Heart left ventricle (tissue), 16 donors: Measurements from ENCODE around the gene CDH13. TPM values are rescaled to one million over a fixed set of nuclear protein-coding genes. Genes with fewer than 3 reads are reported as not detected.

Experiments used
- ATAC-seq, 4 donors: fragments of 200-7000 bp; cut with Tn5 transposase; one replicate each; pipeline ENCODE4 v1.9.1; 2020 to 2022; ENCODE audit warnings: moderate library complexity in 4 of 4, mild to moderate bottlenecking in 3 of 4, moderate number of reproducible peaks in 1 of 4
- DNase-seq, 5 donors: peaks; one replicate each; pipeline ENCODE4 v3.0.0-alpha.2; 2020
- H3K27ac ChIP-seq, 12 donors: fragments of 200-600 bp; sonication (generic) in 4 of 12; one replicate each; pipeline versions ENCODE4 v1.5.0 to v1.8.0; 2016 to 2022; ENCODE audit warnings: mild to moderate bottlenecking in 2 of 12
- H3K27me3 ChIP-seq, 9 donors: fragments of 200-600 bp; sonication (generic) in 2 of 9; one replicate each; pipeline versions ENCODE4 v1.5.1 to v1.8.0; 2016 to 2022; ENCODE audit warnings: mild to moderate bottlenecking in 3 of 9
- H3K36me3 ChIP-seq, 9 donors: fragments of 200-600 bp; sonication (generic) in 2 of 9; one replicate each; pipeline versions ENCODE4 v1.5.0 to v1.8.0; 2018 to 2022; ENCODE audit warnings: mild to moderate bottlenecking in 2 of 9
- H3K4me1 ChIP-seq, 12 donors: fragments of 200-600 bp; sonication (generic) in 4 of 12; one replicate each; pipeline versions ENCODE4 v1.5.0 to v1.8.0; 2016 to 2022; ENCODE audit warnings: mild to moderate bottlenecking in 3 of 12
- H3K4me3 ChIP-seq, 12 donors: fragments of 200-600 bp; sonication (generic) in 4 of 12; one replicate each; pipeline versions ENCODE4 v1.5.0 to v1.8.0; 2017 to 2022; ENCODE audit warnings: mild to moderate bottlenecking in 9 of 12, moderate library complexity in 4 of 12
- H3K9me3 ChIP-seq, 12 donors: fragments of 200-600 bp; sonication (generic) in 4 of 12; one replicate each; pipeline versions ENCODE4 v1.5.0 to v1.8.0; 2016 to 2022; ENCODE audit warnings: mild to moderate bottlenecking in 1 of 12
- POLR2A ChIP-seq, 2 donors: fragments of 450-650 bp; IDR thresholded peaks; one replicate each; pipeline ENCODE4 v1.6.1; 2017; ENCODE audit warnings: antibody characterized with exemption in 2 of 2, mild to moderate bottlenecking in 2 of 2, moderate library complexity in 2 of 2
- WGBS, 4 donors: extraction: QIAGEN DNeasy Blood & Tissue Kit in 2 of 4; methylation state at CpG; one replicate each; pipeline versions ENCODE4 v1.1.5 to v1.1.7; 2013 to 2018; 5-methylcytosine and 5-hydroxymethylcytosine counted together
- intact Hi-C, 10 donors: fragments of 100-400 bp; cut with DNase I; formaldehyde crosslinking; loops; one replicate each; pipeline versions ENCODE4 v1.11.1 to v1.14.2; 2022
- polyA plus RNA-seq, 2 donors: library from polyadenylated mRNA; stranded (reverse); fragments of 200-250 nt; gene quantifications; one replicate each; pipeline ENCODE4 v1.2.3, GENCODE V29; 2013
- total RNA-seq, 9 donors: library from RNA; depleted of rRNA in 2 of 9; stranded (reverse); fragments of >200 nt in 2 of 9; fragmentation: NEBNext Ultra II Directional in 3 of 9; extraction: Animal tissue kit (Norgen Biotek cat#: 25700) in 3 of 9; gene quantifications; one replicate each; pipeline versions ENCODE4 v1.1.0 to v1.2.4, GENCODE V29; 2016 to 2023
- TF ChIP-seq, protein P1 (sequence below), 12 donors: fragments of 200-600 bp; sonication (generic) in 4 of 12; IDR thresholded peaks; one replicate each; pipeline versions ENCODE4 v1.5.0 to v1.8.0; 2018 to 2022; ENCODE audit warnings: antibody characterized with exemption in 12 of 12, mild to moderate bottlenecking in 5 of 12
- donor health status: ischemic (EF 13 %, LVEDD 7.1; RV severe dilation, severe dysfunction).
- donor health status: healthy with polysubstance abuse.
- donor health status: DM: no; HTN: yes; CAD: no.
- donor health status: DM: no; HTN: no; CAD: no.
- donor health status: ischemic (EF 25% LVEDD 6.9; RV normal size, moderate dysfunction).
- donor health status: ischemic (EF 25% LVEDD 5.7; RV mildly dilated, moderate dysfunction).
- donor health status: healthy.
- donor health status: DM: yes; HTN: yes; CAD: no.
- donor health status: ischemic (EF 35%, LVEDD 5.7; RV mildly dilated, moderate dysfunction).
- donor health status: nonischemic (EF 11% LVEDD 7.7; RV severe dilation, severe dysfunction).
- donor health status: DM: yes; HTN: yes; CAD: no.
- donor health status: PGD.
- donor health status: ischemic (EF 29% LVEDD 5.4; RV normal size, mild dysfunction).
- donor health status: nonischemic (EF 23%, LVEDD 6.1; RV moderate dilation, normal function).

CDH13 gene
- total and polyA plus RNA-seq, 11 donors, result 15.0 to 172 (median 137) TPM

DNA sequence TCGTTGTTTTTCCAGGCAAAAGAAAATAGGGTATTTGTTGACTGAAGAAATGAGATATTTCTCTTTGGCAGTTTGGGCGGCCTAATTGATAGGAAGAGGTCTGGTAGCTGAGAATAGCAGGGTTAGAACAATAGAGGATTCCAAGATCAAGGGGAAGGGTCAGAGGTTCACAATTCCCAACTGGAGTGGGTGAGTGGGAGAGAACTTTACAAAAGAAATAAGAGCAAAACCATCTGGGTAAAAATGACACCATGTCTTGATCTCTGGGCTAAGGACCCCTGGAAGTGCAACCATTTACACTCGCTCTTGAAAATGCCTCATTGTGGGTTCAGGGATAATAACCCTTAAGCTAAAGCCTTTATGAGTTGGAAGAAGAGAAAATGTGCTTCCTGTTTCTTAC, 180.5 kb downstream of the CDH13 start:
- H3K36me3 ChIP-seq, result no peaks in the 10 kb centered on the region
- no peaks in the 10 kb centered on the region for H3K27me3 ChIP-seq
- no peak for TF ChIP-seq POLR2A (IDR thresholded peaks at IDR 0.05)
- TF ChIP-seq, protein P1, sequence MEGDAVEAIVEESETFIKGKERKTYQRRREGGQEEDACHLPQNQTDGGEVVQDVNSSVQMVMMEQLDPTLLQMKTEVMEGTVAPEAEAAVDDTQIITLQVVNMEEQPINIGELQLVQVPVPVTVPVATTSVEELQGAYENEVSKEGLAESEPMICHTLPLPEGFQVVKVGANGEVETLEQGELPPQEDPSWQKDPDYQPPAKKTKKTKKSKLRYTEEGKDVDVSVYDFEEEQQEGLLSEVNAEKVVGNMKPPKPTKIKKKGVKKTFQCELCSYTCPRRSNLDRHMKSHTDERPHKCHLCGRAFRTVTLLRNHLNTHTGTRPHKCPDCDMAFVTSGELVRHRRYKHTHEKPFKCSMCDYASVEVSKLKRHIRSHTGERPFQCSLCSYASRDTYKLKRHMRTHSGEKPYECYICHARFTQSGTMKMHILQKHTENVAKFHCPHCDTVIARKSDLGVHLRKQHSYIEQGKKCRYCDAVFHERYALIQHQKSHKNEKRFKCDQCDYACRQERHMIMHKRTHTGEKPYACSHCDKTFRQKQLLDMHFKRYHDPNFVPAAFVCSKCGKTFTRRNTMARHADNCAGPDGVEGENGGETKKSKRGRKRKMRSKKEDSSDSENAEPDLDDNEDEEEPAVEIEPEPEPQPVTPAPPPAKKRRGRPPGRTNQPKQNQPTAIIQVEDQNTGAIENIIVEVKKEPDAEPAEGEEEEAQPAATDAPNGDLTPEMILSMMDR (IDR thresholded peaks at IDR 0.05), result no peak
- intact Hi-C loops, result no loop called here
- H3K4me1 ChIP-seq, result peaks cover 0 to 21% (median 7%) of the 10 kb centered on the region in 12 donors
- no peaks in the 10 kb centered on the region for H3K9me3 ChIP-seq
- H3K27ac ChIP-seq, result no peak overlapping the region
- no peak overlapping the region for H3K4me3 ChIP-seq
- DNase-seq (no peak), ATAC-seq (no peak)
- 59 to 72% (median 65%) methylated on average over 3 of the region's 3 CpGs for WGBS, 4 donors

GRCh38 chr16:82808036-82808435, 181.3 kb downstream of the CDH13 start:
- ATAC-seq (no peak), DNase-seq (no peak)
- peaks cover 0 to 21% (median 7%) of the 10 kb centered on the region in 12 donors for H3K4me1 ChIP-seq
- H3K9me3 ChIP-seq, result no peaks in the 10 kb centered on the region
- no peak overlapping the region for H3K27ac ChIP-seq
- TF ChIP-seq POLR2A (IDR thresholded peaks at IDR 0.05), result no peak
- TF ChIP-seq, protein P1 (IDR thresholded peaks at IDR 0.05), result no peak
- intact Hi-C loops, result no loop called here
- H3K36me3 ChIP-seq, result no peaks in the 10 kb centered on the region
- H3K27me3 ChIP-seq, result no peaks in the 10 kb centered on the region
- H3K4me3 ChIP-seq, result no peak overlapping the region
- 76 to 93% (median 85%) methylated on average over 1 of the region's 1 CpG for WGBS, 4 donors

DNA sequence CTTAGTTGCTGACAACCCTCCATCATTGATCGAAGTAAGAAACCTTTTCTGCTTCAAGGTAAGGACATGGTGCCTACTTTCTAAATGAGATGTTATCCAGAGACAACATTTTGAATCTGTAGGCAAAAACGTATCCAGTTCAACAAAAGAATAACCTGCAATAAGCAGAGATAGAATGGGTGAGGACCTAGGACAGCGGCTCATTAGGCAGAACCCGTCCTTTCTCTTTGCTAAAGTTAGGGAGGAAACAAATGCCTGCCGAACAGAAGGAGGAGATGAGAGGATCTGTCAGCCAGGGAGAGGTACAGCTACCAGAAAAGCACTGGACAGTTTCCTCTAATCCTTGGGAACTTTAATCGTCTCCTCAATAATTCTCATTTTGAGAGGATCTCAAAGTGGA, 183.3 kb downstream of the CDH13 start:
- ATAC-seq (no peak), DNase-seq (no peak)
- Histone ChIP-seq H3K27ac (no peak overlapping the region), H3K4me3 (no peak overlapping the region), H3K4me1 (peaks cover 0 to 22% (median 7%) of the 10 kb centered on the region in 12 donors), H3K36me3 (no peaks in the 10 kb centered on the region), H3K9me3 (no peaks in the 10 kb centered on the region), H3K27me3 (no peaks in the 10 kb centered on the region)
- TF ChIP-seq, protein P1 (IDR thresholded peaks at IDR 0.05), result no peak
- TF ChIP-seq POLR2A (IDR thresholded peaks at IDR 0.05), result no peak
- WGBS, 4 donors, result 82 to 88% (median 87%) methylated on average over 6 of the region's 6 CpGs
- intact Hi-C loops, result no loop called here

- H3K27ac ChIP-seq, result no peak overlapping the region
- intact Hi-C loops, result no loop called here
- H3K36me3 ChIP-seq, result no peaks in the 10 kb centered on the region
- peaks cover 0 to 14% (median 0%) of the 10 kb centered on the region in 12 donors for H3K4me1 ChIP-seq
- no peak for DNase-seq
- no peaks in the 10 kb centered on the region for H3K27me3 ChIP-seq
- no peaks in the 10 kb centered on the region for H3K9me3 ChIP-seq
- no peak for ATAC-seq
- no peak overlapping the region for H3K4me3 ChIP-seq
- WGBS, 4 donors, result 55 to 59% (median 56%) methylated on average over 3 of the region's 3 CpGs
- no peak for TF ChIP-seq POLR2A (IDR thresholded peaks at IDR 0.05)
- TF ChIP-seq, protein P1 (IDR thresholded peaks at IDR 0.05), result no peak
Observed at GRCh38 chr16:82814059-82814458, 187.3 kb downstream of the CDH13 start.
